HG03457 (cell line): ENCODE results near the gene LIN7A.
"Not testable (repeated sequence)": the region's sequence is repeated elsewhere in the genome, so short reads cannot be mapped to it uniquely, and the experiment has no call there.

Source experiments
- ATAC-seq: cut with Tn5 transposase; IDR thresholded peaks from one replicate; pipeline ENCODE4 v1.9.1; 2021; ENCODE audit warnings: moderate number of reproducible peaks; ENCODE audit not compliant: unreplicated experiment

Gene LIN7A

GRCh38 chr12:80813820-80814219, 123.9 kb downstream of the LIN7A start:
- ATAC-seq = no peak

GRCh38 chr12:80811957-80812708, 125.6 kb downstream of the LIN7A start:
- no peak for ATAC-seq

GRCh38 chr12:80810874-80811273, 126.9 kb downstream of the LIN7A start:
- no peak for ATAC-seq

- ATAC-seq = peak; percentile 63
These were observed 130.0 kb downstream of the LIN7A start for GRCh38 chr12:80807640-80808288.

GRCh38 chr12:80805106-80805505, 132.6 kb downstream of the LIN7A start:
- ATAC-seq = no peak

- peak; percentile 84 for ATAC-seq
These were observed 134.9 kb downstream of the LIN7A start for GRCh38 chr12:80802652-80803400.

- ATAC-seq = no peak
These were observed 139.5 kb downstream of the LIN7A start for GRCh38 chr12:80798281-80798680.

- no peak for ATAC-seq
These were observed 143.2 kb downstream of the LIN7A start for GRCh38 chr12:80794551-80794950.

- no peak for ATAC-seq
These were observed 144.9 kb downstream of the LIN7A start for GRCh38 chr12:80792861-80793260.

- no peak for ATAC-seq
These were observed 145.9 kb downstream of the LIN7A start for GRCh38 chr12:80791863-80792262.

GRCh38 chr12:80788407-80788806, 149.3 kb downstream of the LIN7A start:
- ATAC-seq = not testable (repeated sequence)

- ATAC-seq = not testable (repeated sequence)
These were observed 154.7 kb downstream of the LIN7A start for GRCh38 chr12:80782963-80783470.

- ATAC-seq = no peak
These were observed 156.4 kb downstream of the LIN7A start for GRCh38 chr12:80781313-80781712.

- ATAC-seq = no peak
These were observed 157.0 kb downstream of the LIN7A start for GRCh38 chr12:80780746-80781145.

GRCh38 chr12:80778005-80778541, 159.7 kb downstream of the LIN7A start:
- ATAC-seq = peak; percentile 98

- peak; percentile 0 for ATAC-seq
These were observed 160.1 kb downstream of the LIN7A start for GRCh38 chr12:80777587-80777986.

GRCh38 chr12:80776706-80777105, 161.0 kb downstream of the LIN7A start:
- no peak for ATAC-seq

GRCh38 chr12:80770958-80771357, 166.8 kb downstream of the LIN7A start:
- ATAC-seq = no peak

- ATAC-seq = no peak
These were observed 168.1 kb downstream of the LIN7A start for GRCh38 chr12:80769553-80770140.

GRCh38 chr12:80766897-80767296, 170.8 kb downstream of the LIN7A start:
- peak; percentile 94 for ATAC-seq

- ATAC-seq = no peak
These were observed 171.5 kb downstream of the LIN7A start for GRCh38 chr12:80766210-80766609.
